Panc1 (cell line): ENCODE results near the gene MPND. TPM values are rescaled to one million over a fixed set of nuclear protein-coding genes. Genes with fewer than 3 reads are reported as not detected.

Source experiments
- ATAC-seq: fragments of 200-7000 bp; cut with Tn5 transposase; 2 replicates; pipeline ENCODE4 v1.9.1; 2020; ENCODE audit warnings: mild to moderate bottlenecking, moderate library complexity
- BruUV-seq: library from RNA; stranded (reverse); fragments of 400-500 nt; replicated peaks from 2 replicates; lab custom pipeline; 2021; lab: Mats Ljungman, UMichigan
- CTCF ChIA-PET: fragments of 300-600 bp; sonication (Branson Sonifier 250); formaldehyde crosslinking; loops from one replicate; lab custom pipeline; 2022; ENCODE audit warnings: antibody characterized with exemption; lab: Charles Lee
- POLR2A ChIA-PET: fragments of 300-600 bp; sonication (Branson Sonifier 250); formaldehyde crosslinking; loops from one replicate; lab custom pipeline; 2022; ENCODE audit warnings: antibody characterized with exemption; lab: Charles Lee
- DNase-seq: peaks from one replicate; pipeline ENCODE4 v3.0.0-alpha.2; 2010; ENCODE audit warnings: low read depth, low spot score
- H3K27ac ChIP-seq: 2 replicates; pipeline ENCODE4 v1.5.1; 2011; ENCODE audit warnings: mild to moderate bottlenecking, low read length, inconsistent platforms
- H3K27me3 ChIP-seq: fragments of 200-500 bp; sonication (Bioruptor generic); 2 replicates; pipeline ENCODE4 v1.6.0; 2014; ENCODE audit warnings: low read length, inconsistent platforms; ENCODE audit not compliant: control insufficient read depth, insufficient read depth
- H3K36me3 ChIP-seq: fragments of 200-500 bp; sonication (Bioruptor generic); 2 replicates; pipeline ENCODE4 v1.5.1; 2014; ENCODE audit warnings: inconsistent platforms, mild to moderate bottlenecking, low read length, moderate library complexity; ENCODE audit not compliant: control insufficient read depth, insufficient read depth
- H3K4me1 ChIP-seq: 2 replicates; pipeline ENCODE4 v1.5.1; 2011; ENCODE audit warnings: inconsistent platforms, mild to moderate bottlenecking, low read length, moderate library complexity; ENCODE audit not compliant: control insufficient read depth, insufficient read depth
- H3K4me3 ChIP-seq, 2 experiments: 2 replicates each; pipeline ENCODE4 v1.5.1; 2011 to 2012; ENCODE audit warnings: low read depth in 2 of 2, low read length in 2 of 2, mild to moderate bottlenecking in 2 of 2, inconsistent platforms in 1 of 2, moderate library complexity in 1 of 2
- H3K9me3 ChIP-seq: fragments of 200-500 bp; sonication (Bioruptor generic); 2 replicates; pipeline ENCODE4 v1.5.1; 2014; ENCODE audit warnings: low read depth, mild to moderate bottlenecking, inconsistent platforms, low read length, moderate library complexity; ENCODE audit not compliant: control insufficient read depth, insufficient read depth
- POLR2AphosphoS5 ChIP-seq: IDR thresholded peaks from 2 replicates; pipeline ENCODE4 v1.6.1; 2012; ENCODE audit warnings: mild to moderate bottlenecking, low read depth, low read length, moderate library complexity
- REST ChIP-seq, 2 experiments: IDR thresholded peaks; 2 replicates each; pipeline ENCODE4 v1.6.1; 2011 to 2012; ENCODE audit warnings: low read depth in 2 of 2, control low read depth in 1 of 2, low read length in 1 of 2, mild to moderate bottlenecking in 1 of 2, moderate library complexity in 1 of 2; ENCODE audit not compliant: insufficient read depth in 1 of 2
- SIN3A ChIP-seq: IDR thresholded peaks from 2 replicates; pipeline ENCODE4 v1.6.1; 2012; ENCODE audit warnings: low read depth, mild to moderate bottlenecking, low read length, moderate library complexity, borderline replicate concordance; ENCODE audit not compliant: insufficient read depth
- TCF7L2 ChIP-seq: IDR thresholded peaks from 2 replicates; pipeline ENCODE4 v1.6.1; 2011; ENCODE audit warnings: mild to moderate bottlenecking, low read depth, low read length, inconsistent platforms
- in situ Hi-C: cut with HindIII; loops from 2 replicates; pipeline ENCODE4 v1.10.0; 2016; ENCODE audit warnings: low sequenced_read_pairs, low pct_unique_long_range_greater_than_20kb
- intact Hi-C: fragments of 100-400 bp; cut with micrococcal nuclease; formaldehyde crosslinking; loops from one replicate; pipeline ENCODE4 v1.10.0; 2022; ENCODE audit not compliant: unreplicated experiment
- total RNA-seq: library from RNA; stranded (reverse); gene quantifications from one replicate; pipeline ENCODE4 v1.2.1, GENCODE V29; 2021; ENCODE audit not compliant: unreplicated experiment
- TF ChIP-seq, protein P1 (sequence below): fragments of 450-650 bp; IDR thresholded peaks from 2 replicates; pipeline ENCODE4 v1.5.1; 2017; ENCODE audit warnings: mild to moderate bottlenecking

MPND gene
- total RNA-seq, 1 experiment from 2014 or later: 22.9 TPM

- TF ChIP-seq REST (IDR thresholded peaks at IDR 0.05; ENCODE audit: insufficient read depth in 1 of 2, low read depth in 2 of 2, low read length in 1 of 2) (no peak), SIN3A (no peak), TCF7L2 (no peak), POLR2AphosphoS5 (no peak)
- TF ChIP-seq, protein P1, sequence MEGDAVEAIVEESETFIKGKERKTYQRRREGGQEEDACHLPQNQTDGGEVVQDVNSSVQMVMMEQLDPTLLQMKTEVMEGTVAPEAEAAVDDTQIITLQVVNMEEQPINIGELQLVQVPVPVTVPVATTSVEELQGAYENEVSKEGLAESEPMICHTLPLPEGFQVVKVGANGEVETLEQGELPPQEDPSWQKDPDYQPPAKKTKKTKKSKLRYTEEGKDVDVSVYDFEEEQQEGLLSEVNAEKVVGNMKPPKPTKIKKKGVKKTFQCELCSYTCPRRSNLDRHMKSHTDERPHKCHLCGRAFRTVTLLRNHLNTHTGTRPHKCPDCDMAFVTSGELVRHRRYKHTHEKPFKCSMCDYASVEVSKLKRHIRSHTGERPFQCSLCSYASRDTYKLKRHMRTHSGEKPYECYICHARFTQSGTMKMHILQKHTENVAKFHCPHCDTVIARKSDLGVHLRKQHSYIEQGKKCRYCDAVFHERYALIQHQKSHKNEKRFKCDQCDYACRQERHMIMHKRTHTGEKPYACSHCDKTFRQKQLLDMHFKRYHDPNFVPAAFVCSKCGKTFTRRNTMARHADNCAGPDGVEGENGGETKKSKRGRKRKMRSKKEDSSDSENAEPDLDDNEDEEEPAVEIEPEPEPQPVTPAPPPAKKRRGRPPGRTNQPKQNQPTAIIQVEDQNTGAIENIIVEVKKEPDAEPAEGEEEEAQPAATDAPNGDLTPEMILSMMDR: no peak
- no peaks in the 10 kb centered on the region for H3K27me3 ChIP-seq
- CTCF ChIA-PET: no interaction called here
- H3K36me3 ChIP-seq: no peaks in the 10 kb centered on the region
- peaks cover 40% of the 10 kb centered on the region for H3K4me1 ChIP-seq
- H3K9me3 ChIP-seq: no peaks in the 10 kb centered on the region
- ATAC-seq (no peak), DNase-seq (no peak)
- intact Hi-C loops (loop anchor here (5.0 kb wide), 1 partner anchor 37 kb away; the partner anchor contains the start of genes CHAF1A and SH3GL1), in situ Hi-C loops (no loop called here)
- POLR2A ChIA-PET: no interaction called here
- no TSS peak for BruUV-seq
- H3K27ac ChIP-seq: no peak overlapping the region
- no peak overlapping the region for H3K4me3 ChIP-seq
These were observed 22.0 kb downstream of the MPND start for GRCh38 chr19:4365341-4365740.

GRCh38 chr19:4365791-4366665, 22.7 kb downstream of the MPND start:
- no peaks in the 10 kb centered on the region for H3K36me3 ChIP-seq
- ATAC-seq (no peak), DNase-seq (no peak)
- intact Hi-C loops: loop anchor here (5.0 kb wide), 1 partner anchor 36 kb away; the partner anchor contains the start of genes CHAF1A and SH3GL1
- BruUV-seq: no TSS peak
- in situ Hi-C loops: no loop called here
- POLR2A ChIA-PET: interaction anchor here (0.5 kb wide), 1 partner anchor 35 kb away, joined by 3 read pairs; no protein-coding TSS in a partner anchor
- H3K4me1 ChIP-seq: peaks cover 40% of the 10 kb centered on the region
- no peak overlapping the region for H3K27ac ChIP-seq
- H3K4me3 ChIP-seq: no peak overlapping the region
- TF ChIP-seq, protein P1: no peak
- TF ChIP-seq REST (IDR thresholded peaks at IDR 0.05; ENCODE audit: insufficient read depth in 1 of 2, low read depth in 2 of 2, low read length in 1 of 2): no peak
- no peaks in the 10 kb centered on the region for H3K27me3 ChIP-seq
- no peaks in the 10 kb centered on the region for H3K9me3 ChIP-seq
- CTCF ChIA-PET: no interaction called here
